K562 (cell line): ENCODE results near the gene FBN3. TPM values are rescaled to one million over a fixed set of nuclear protein-coding genes. Genes with fewer than 3 reads are reported as not detected.

ENCODE experiments used
- ATAC-seq: fragments of 200-7000 bp; cut with Tn5 transposase; 3 replicates; pipeline ENCODE4 v1.9.1; 2020; ENCODE audit warnings: moderate library complexity
- BruUV-seq: library from RNA; stranded (reverse); fragments of 400-500 nt; replicated peaks from 2 replicates; lab custom pipeline; 2021; lab: Mats Ljungman, UMichigan
- CTCF ChIA-PET: fragments of 300-600 bp; formaldehyde crosslinking; extraction: SDS; loops from one replicate; lab custom pipeline; 2021; ENCODE audit warnings: low intra/inter-chr PET ratio; lab: Yijun Ruan, JAX
- POLR2A ChIA-PET: fragments of 300-600, 350-650 bp; sonication (Branson Sonifier 250); formaldehyde crosslinking; extraction: SDS; loops from one replicate; lab custom pipeline; 2021; ENCODE audit warnings: antibody characterized with exemption, inconsistent platforms; lab: Yijun Ruan, JAX
- DNase-seq, 4 experiments: peaks; one replicate each; pipeline versions ENCODE4 v3.0.0 to v3.0.0-alpha.2; 2011 to 2018; ENCODE audit warnings: low spot score in 3 of 4, mixed read lengths in 3 of 4; ENCODE audit errors: extremely low read depth in 1 of 4
- FAIRE-seq: peaks from 2 replicates; lab custom pipeline; 2011; peaks lifted over from hg19 to GRCh38; lab: Jason Lieb, UNC
- H2AFZ ChIP-seq: 2 replicates; pipeline ENCODE4 v1.6.0; 2011; ENCODE audit warnings: low read depth, low read length, control low read depth, inconsistent platforms
- H3K27ac ChIP-seq: fragments of 200-600 bp; 3 replicates; pipeline ENCODE4 v1.8.0; 2011; ENCODE audit warnings: low read depth, mild to moderate bottlenecking, control low read depth, inconsistent platforms, low read length, moderate library complexity, mixed read lengths; ENCODE audit errors: extremely low read depth
- H3K27me3 ChIP-seq, 2 experiments: fragments of 300-600 bp in 1 of 2; 2 replicates in 1 of 2; 3 replicates in 1 of 2; pipeline versions ENCODE4 v1.6.0 to v1.8.0; 2011; ENCODE audit warnings: inconsistent platforms in 2 of 2, low read length in 2 of 2, mild to moderate bottlenecking in 1 of 2, mixed read lengths in 1 of 2, moderate library complexity in 1 of 2; ENCODE audit not compliant: control insufficient read depth in 2 of 2, insufficient read depth in 2 of 2
- H3K36me3 ChIP-seq: fragments of 300-600 bp; 3 replicates; pipeline ENCODE4 v1.8.0; 2011; ENCODE audit warnings: mild to moderate bottlenecking, low read length, inconsistent platforms; ENCODE audit not compliant: control insufficient read depth, insufficient read depth
- H3K4me1 ChIP-seq, 2 experiments: fragments of 200-600 bp in 1 of 2; replicated peaks in 1 of 2; 2 replicates in 1 of 2; 3 replicates in 1 of 2; pipeline versions ENCODE4 v1.5.1 to v1.8.0; 2011; ENCODE audit warnings: inconsistent platforms in 2 of 2, low read length in 2 of 2, mild to moderate bottlenecking in 1 of 2, mixed read lengths in 1 of 2, moderate library complexity in 1 of 2; ENCODE audit not compliant: control insufficient read depth in 2 of 2, insufficient read depth in 2 of 2
- H3K4me2 ChIP-seq: 2 replicates; pipeline ENCODE4 v1.6.1; 2011; ENCODE audit warnings: low read length, control low read depth, inconsistent platforms, mixed read lengths; ENCODE audit not compliant: insufficient read depth
- H3K4me3 ChIP-seq: fragments of 200-600 bp; sonication (generic), shearing (Covaris generic); 2 replicates; pipeline ENCODE4 v1.5.1; 2016; ENCODE audit warnings: control low read depth, inconsistent platforms
- H3K79me2 ChIP-seq: fragments of 200-600 bp; 3 replicates; pipeline ENCODE4 v1.8.0; 2011; ENCODE audit warnings: low read length, inconsistent platforms; ENCODE audit not compliant: control insufficient read depth, insufficient read depth
- H3K9ac ChIP-seq, 2 experiments: 2 replicates each; pipeline versions ENCODE4 v1.6.0 to v1.6.1; 2011; ENCODE audit warnings: low read depth in 2 of 2, low read length in 2 of 2, control low read depth in 1 of 2, inconsistent platforms in 1 of 2, mild to moderate bottlenecking in 1 of 2, mixed read lengths in 1 of 2; ENCODE audit not compliant: insufficient read depth in 1 of 2
- H3K9me1 ChIP-seq: one replicate; pipeline ENCODE4 v1.6.0; 2011; ENCODE audit warnings: inconsistent platforms, mild to moderate bottlenecking, low read length, moderate library complexity; ENCODE audit not compliant: control insufficient read depth, insufficient read depth
- H3K9me3 ChIP-seq: replicated peaks from 2 replicates; pipeline ENCODE4 v1.5.1; 2011; ENCODE audit warnings: low read depth, low read length, inconsistent platforms; ENCODE audit not compliant: control insufficient read depth, insufficient read depth
- H4K20me1 ChIP-seq: replicated peaks from 2 replicates; pipeline ENCODE4 v1.6.1; 2011; ENCODE audit warnings: low read length, inconsistent platforms, mixed read lengths; ENCODE audit not compliant: control insufficient read depth, insufficient read depth
- ATF3 ChIP-seq, 2 experiments: fragments of 450-650 bp in 1 of 2; sonication (generic) in 1 of 2; formaldehyde crosslinking in 1 of 2; IDR thresholded peaks in 1 of 2; conservative IDR thresholded peaks in 1 of 2; 2 replicates each; pipeline versions ENCODE4 v1.6.1 to v1.8.1; 2016 to 2023; ENCODE audit warnings: mild to moderate bottlenecking in 2 of 2, moderate library complexity in 2 of 2, inconsistent platforms in 1 of 2, missing genetic modification reagents in 1 of 2
- BACH1 ChIP-seq: fragments of 200-800 bp; sonication (Bioruptor generic); IDR thresholded peaks from 2 replicates; pipeline ENCODE4 v1.6.1; 2016; ENCODE audit warnings: missing genetic modification characterization, missing compliant biosample characterization
- ESRRA ChIP-seq: fragments of 450-650 bp; IDR thresholded peaks from 2 replicates; pipeline ENCODE4 v1.6.1; 2014; ENCODE audit warnings: low read depth, mild to moderate bottlenecking, moderate library complexity, borderline replicate concordance
- HMGXB4 ChIP-seq: sonication (generic); formaldehyde crosslinking; IDR thresholded peaks from 2 replicates; pipeline ENCODE4 v1.8.1; 2023; ENCODE audit warnings: mild to moderate bottlenecking, missing genetic modification reagents
- KDM5B ChIP-seq: fragments of 200-600 bp; sonication (generic); IDR thresholded peaks from 2 replicates; pipeline ENCODE4 v1.6.1; 2012; ENCODE audit warnings: low read depth, mild to moderate bottlenecking, moderate library complexity, low read length, control low read depth, inconsistent platforms; ENCODE audit not compliant: insufficient replicate concordance
- LARP7 ChIP-seq: fragments of 450-650 bp; IDR thresholded peaks from 2 replicates; pipeline ENCODE4 v1.6.1; 2016
- MECOM ChIP-seq: fragments of 250-450 bp; sonication (Bioruptor Pico); IDR thresholded peaks from 2 replicates; pipeline ENCODE4 v1.8.0; 2022; ENCODE audit warnings: inconsistent platforms
- MLX ChIP-seq, 2 experiments: fragments of 450-650 bp in 1 of 2; sonication (generic) in 1 of 2; formaldehyde crosslinking; conservative IDR thresholded peaks; 2 replicates each; pipeline versions ENCODE4 v1.4.0 to v1.8.1; 2020 to 2022; ENCODE audit warnings: mild to moderate bottlenecking in 1 of 2, missing genetic modification reagents in 1 of 2
- MTF1 ChIP-seq: fragments of 250-450 bp; sonication (Bioruptor Pico); IDR thresholded peaks from 2 replicates; pipeline ENCODE4 v1.9.0; 2021; ENCODE audit warnings: moderate library complexity, mild to moderate bottlenecking, inconsistent platforms, borderline replicate concordance
- NBN ChIP-seq: fragments of 450-650 bp; IDR thresholded peaks from 2 replicates; pipeline ENCODE4 v1.6.1; 2016; ENCODE audit warnings: low read depth, mild to moderate bottlenecking
- PTTG1 ChIP-seq: fragments of 450-650 bp; IDR thresholded peaks from 2 replicates; pipeline ENCODE4 v1.6.1; 2016; ENCODE audit warnings: low read depth, mild to moderate bottlenecking, missing genetic modification characterization, missing compliant biosample characterization
- TAF9B ChIP-seq: fragments of 450-650 bp; IDR thresholded peaks from 2 replicates; pipeline ENCODE4 v1.6.1; 2018; ENCODE audit warnings: mild to moderate bottlenecking; ENCODE audit not compliant: partially characterized antibody
- TCF15 ChIP-seq: fragments of 250-450 bp; sonication (Bioruptor Pico); IDR thresholded peaks from 2 replicates; pipeline ENCODE4 v1.8.0; 2022; ENCODE audit warnings: moderate library complexity, mild to moderate bottlenecking, inconsistent platforms
- ZKSCAN1 ChIP-seq: fragments of 150-350 bp; IDR thresholded peaks from 2 replicates; pipeline ENCODE4 v1.6.1; 2016; ENCODE audit warnings: low read depth, low read length
- WGBS: fragments of 100-300 bp; shearing (Covaris generic); methylation state at CpG from one replicate; pipeline ENCODE4 v1.1.6; 2016; ENCODE audit warnings: low coverage, mixed read lengths; ENCODE audit not compliant: insufficient coverage; ENCODE audit errors: missing lambda C conversion rate; 5-methylcytosine and 5-hydroxymethylcytosine counted together
- in situ Hi-C: fragments of 300-500 bp; cut with MboI; formaldehyde crosslinking; loops from 4 replicates; pipeline ENCODE4 v1.15.0; 2018; ENCODE audit warnings: inconsistent platforms, mixed read lengths
- intact Hi-C: fragments of 100-400 bp; cut with micrococcal nuclease; formaldehyde crosslinking; loops from 2 replicates; pipeline ENCODE4 v1.14.2; 2022
- polyA plus RNA-seq, 8 experiments: library from polyadenylated mRNA; depleted of rRNA in 4 of 8; stranded (reverse) in 5 of 8; unstranded in 3 of 8; fragments of >200 nt; fragmentation: Nextera tagmentation in 2 of 8; fragmentation: Illumina TruSeq in 1 of 8; extraction: Ambion mirVana in 2 of 8; extraction: Trizol in 1 of 8; gene quantifications; 2 replicates each; pipeline versions ENCODE4 v1.2.1 to v1.2.3, GENCODE V29; 2011 to 2014; ENCODE audit warnings: inconsistent platforms in 1 of 8, missing spikeins in 1 of 8
- total RNA-seq, 7 experiments: library from RNA; depleted of rRNA in 6 of 7; stranded (reverse); fragments of >200 nt in 6 of 7; fragmentation: Illumina TruSeq in 2 of 7; extraction: Trizol in 2 of 7; gene quantifications; 2 replicates each; pipeline versions ENCODE4 v1.2.1 to v1.2.3, GENCODE V29; 2011 to 2021; ENCODE audit warnings: low replicate concordance in 1 of 7

Gene FBN3
- total and polyA plus RNA-seq, 9 of the 15 experiments (the other 6 are each of a cell fraction or from before 2014, with no cell fraction given): under 0.01 to 0.29 (median 0.01) TPM; not detected in 4

- no peak overlapping the region for H2AFZ ChIP-seq
- intact Hi-C loops (loop anchor here (10.0 kb wide), 1 partner anchor 120 kb away; the partner anchor contains the start of gene TIMM44), in situ Hi-C loops (no loop called here)
- peak overlapping the region in 1 of 2 experiments; percentile 71; a peak in 2 of 4 replicates for H3K9ac ChIP-seq
- BruUV-seq: no TSS peak
- ATAC-seq (no peak), FAIRE-seq (no peak), DNase-seq (no peak)
- no peaks in the 10 kb centered on the region for H3K9me1 ChIP-seq
- POLR2A ChIA-PET: interaction anchor here (0.6 to 1.6 kb wide), 4 partner anchors 16 to 287 kb away, joined by 3 to 5 read pairs (median 3); no protein-coding TSS in a partner anchor
- H3K79me2 ChIP-seq: no peaks in the 10 kb centered on the region
- no peak overlapping the region for H3K27ac ChIP-seq
- H3K9me3 ChIP-seq: peaks cover 13% of the 10 kb centered on the region
- no peak overlapping the region for H3K4me2 ChIP-seq
- H3K4me3 ChIP-seq: no peak overlapping the region
- peaks cover 0 to 5% of the 10 kb centered on the region in 2 experiments; a peak in 1 of 5 replicates for H3K27me3 ChIP-seq
- 46% methylated on average over 24 of the region's 24 CpGs for WGBS
- H3K4me1 ChIP-seq: peaks cover 0 to 11% of the 10 kb centered on the region in 2 experiments; a peak in 2 of 5 replicates
- H4K20me1 ChIP-seq: no peaks in the 10 kb centered on the region
- CTCF ChIA-PET: no interaction called here
- H3K36me3 ChIP-seq: no peaks in the 10 kb centered on the region
- TF ChIP-seq ESRRA (no peak), TCF15 (CRISPR knock-in tag) (no peak), MLX (CRISPR knock-in tag; conservative IDR thresholded peaks at IDR 0.05) (no peak), NBN (no peak), PTTG1 (tag) (no peak), LARP7 (no peak), BACH1 (no peak), ATF3 (IDR thresholded peaks at IDR 0.05) (no peak), ATF3 (CRISPR knock-in tag; conservative IDR thresholded peaks at IDR 0.05) (no peak), MECOM (CRISPR knock-in tag) (no peak), HMGXB4 (no peak), MTF1 (no peak), TAF9B (no peak), ZKSCAN1 (no peak), KDM5B (no peak)
Measured at GRCh38 chr19:8064911-8065874, 84.2 kb downstream of the FBN3 start.
